ENCODE data around the gene FOXL2NB.

FOXL2NB gene

GRCh38 chr3:138946663-138947494 is at the start of gene FOXL2NB, which contains the start of gene FOXL2:
TSS of gene FOXL2NB (plus strand) at chr3:138947217. CDS start at chr3:138947365, 148 bp downstream.
TSS of gene FOXL2 (minus strand) at chr3:138947137. CDS start at chr3:138946722, 415 bp downstream.
- no peak for DNase-seq (ENCODE audit: low read depth, low spot score)
- TF ChIP-seq EZH2 (IDR thresholded peaks at IDR 0.05), result peak; percentile 79
- no peak for TF ChIP-seq FOXP2 (optimal IDR thresholded peaks at IDR 0.05; ENCODE audit: control extremely low read depth, extremely low read length, insufficient read depth)
- no peak for TF ChIP-seq POLR2AphosphoS5 (IDR thresholded peaks at IDR 0.05; ENCODE audit: borderline replicate concordance, low read depth, low read length)
- H3K9ac ChIP-seq (ENCODE audit: insufficient read length), result no peak within 1 kb of the TSS
- H3K27ac ChIP-seq, result no peak within 1 kb of the TSS
- peak within 1 kb of the TSS; percentile 58 for H3K4me3 ChIP-seq
- no peaks in the 10 kb centered on the region for H3K9me3 ChIP-seq (ENCODE audit: low read depth, low read length)
- H3K36me3 ChIP-seq (ENCODE audit: insufficient read depth, low read length), result no peaks in the 10 kb centered on the region

GRCh38 chr3:138898301-138898700 is 48.7 kb upstream of the FOXL2NB start:
- Histone ChIP-seq H3K4me3 (no peak overlapping the region), H3K36me3 (ENCODE audit: insufficient read depth, low read length) (no peaks in the 10 kb centered on the region), H3K9me3 (ENCODE audit: low read depth, low read length) (no peaks in the 10 kb centered on the region), H3K27ac (no peak overlapping the region), H3K9ac (ENCODE audit: insufficient read length) (no peak overlapping the region)
- DNase-seq (ENCODE audit: low read depth, low spot score), result no peak
- TF ChIP-seq POLR2AphosphoS5 (IDR thresholded peaks at IDR 0.05; ENCODE audit: borderline replicate concordance, low read depth, low read length) (no peak), EZH2 (IDR thresholded peaks at IDR 0.05) (no peak), FOXP2 (optimal IDR thresholded peaks at IDR 0.05; ENCODE audit: control extremely low read depth, extremely low read length, insufficient read depth) (no peak)

GRCh38 chr3:138898708-138899107 is 48.3 kb upstream of the FOXL2NB start:
- H3K36me3 ChIP-seq (ENCODE audit: insufficient read depth, low read length), result no peaks in the 10 kb centered on the region
- no peak for DNase-seq (ENCODE audit: low read depth, low spot score)
- H3K9ac ChIP-seq (ENCODE audit: insufficient read length), result no peak overlapping the region
- H3K27ac ChIP-seq, result no peak overlapping the region
- no peak overlapping the region for H3K4me3 ChIP-seq
- no peak for TF ChIP-seq EZH2 (IDR thresholded peaks at IDR 0.05)
- TF ChIP-seq FOXP2 (optimal IDR thresholded peaks at IDR 0.05; ENCODE audit: control extremely low read depth, extremely low read length, insufficient read depth), result no peak
- no peak for TF ChIP-seq POLR2AphosphoS5 (IDR thresholded peaks at IDR 0.05; ENCODE audit: borderline replicate concordance, low read depth, low read length)
- H3K9me3 ChIP-seq (ENCODE audit: low read depth, low read length), result no peaks in the 10 kb centered on the region

DNA sequence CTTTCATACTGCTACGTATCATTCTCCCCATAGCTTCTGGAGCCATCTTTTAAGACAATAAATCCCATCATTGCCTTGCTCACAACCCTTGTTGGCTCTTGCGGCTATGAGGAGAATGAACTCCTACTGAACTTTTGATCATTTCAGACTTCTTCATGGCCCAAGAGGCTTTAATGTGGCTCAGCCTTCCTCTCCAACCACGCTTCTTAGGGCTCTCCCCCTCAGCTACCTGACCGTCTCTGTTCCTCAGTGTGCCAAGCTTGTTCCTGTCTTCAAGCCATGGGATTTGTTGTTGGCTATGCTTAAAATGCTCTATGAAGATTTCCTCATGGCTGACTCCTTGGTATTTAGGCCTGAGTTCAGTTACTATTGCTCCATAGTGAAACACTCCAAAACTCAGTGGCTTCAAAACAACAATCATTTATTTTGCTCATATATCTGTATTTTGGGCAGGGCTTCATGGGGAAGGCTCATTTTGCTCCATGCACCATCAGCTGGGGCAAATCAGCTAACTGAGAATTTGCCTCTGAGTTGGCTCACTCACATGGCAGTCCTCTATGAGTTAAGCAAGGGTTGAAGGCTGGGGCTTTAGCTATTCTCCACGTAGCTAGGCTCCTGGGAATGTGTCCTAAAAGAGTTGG is 47.5 kb upstream of the FOXL2NB start:
- Histone ChIP-seq H3K4me3 (no peak overlapping the region), H3K9ac (ENCODE audit: insufficient read length) (no peak overlapping the region), H3K27ac (no peak overlapping the region), H3K9me3 (ENCODE audit: low read depth, low read length) (no peaks in the 10 kb centered on the region), H3K36me3 (ENCODE audit: insufficient read depth, low read length) (no peaks in the 10 kb centered on the region)
- DNase-seq (ENCODE audit: low read depth, low spot score), result no peak
- TF ChIP-seq POLR2AphosphoS5 (IDR thresholded peaks at IDR 0.05; ENCODE audit: borderline replicate concordance, low read depth, low read length) (no peak), EZH2 (IDR thresholded peaks at IDR 0.05) (no peak), FOXP2 (optimal IDR thresholded peaks at IDR 0.05; ENCODE audit: control extremely low read depth, extremely low read length, insufficient read depth) (no peak)

DNA sequence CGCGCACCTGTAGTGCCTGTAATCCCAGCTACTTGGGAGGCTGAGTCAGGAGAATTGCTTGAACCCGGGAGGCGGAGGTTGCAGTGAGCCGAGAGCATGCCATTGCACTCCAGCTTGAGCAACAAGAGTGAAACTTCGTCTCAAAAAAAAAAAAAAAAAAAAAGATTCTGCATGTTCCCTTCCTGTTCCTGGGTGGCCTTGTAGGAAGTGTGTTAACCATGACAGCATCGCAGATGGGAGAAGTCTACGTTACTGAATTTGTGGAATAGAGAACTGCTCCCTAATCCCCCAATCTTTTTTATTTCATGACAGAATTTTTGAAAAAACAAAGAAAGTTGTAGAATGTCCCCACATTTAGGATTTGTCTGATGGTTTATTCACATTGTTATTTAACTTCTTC is 45.5 kb upstream of the FOXL2NB start:
- no peak for TF ChIP-seq FOXP2 (optimal IDR thresholded peaks at IDR 0.05; ENCODE audit: control extremely low read depth, extremely low read length, insufficient read depth)
- no peak for TF ChIP-seq POLR2AphosphoS5 (IDR thresholded peaks at IDR 0.05; ENCODE audit: borderline replicate concordance, low read depth, low read length)
- TF ChIP-seq EZH2 (IDR thresholded peaks at IDR 0.05), result no peak
- no peak overlapping the region for H3K4me3 ChIP-seq
- no peak overlapping the region for H3K9ac ChIP-seq (ENCODE audit: insufficient read length)
- no peak for DNase-seq (ENCODE audit: low read depth, low spot score)
- H3K9me3 ChIP-seq (ENCODE audit: low read depth, low read length), result no peaks in the 10 kb centered on the region
- no peaks in the 10 kb centered on the region for H3K36me3 ChIP-seq (ENCODE audit: insufficient read depth, low read length)
- no peak overlapping the region for H3K27ac ChIP-seq

- no peak overlapping the region for H3K9ac ChIP-seq (ENCODE audit: insufficient read length)
- no peak for DNase-seq (ENCODE audit: low read depth, low spot score)
- TF ChIP-seq FOXP2 (optimal IDR thresholded peaks at IDR 0.05; ENCODE audit: control extremely low read depth, extremely low read length, insufficient read depth) (no peak), EZH2 (IDR thresholded peaks at IDR 0.05) (no peak), POLR2AphosphoS5 (IDR thresholded peaks at IDR 0.05; ENCODE audit: borderline replicate concordance, low read depth, low read length) (no peak)
- H3K9me3 ChIP-seq (ENCODE audit: low read depth, low read length), result no peaks in the 10 kb centered on the region
- H3K4me3 ChIP-seq, result no peak overlapping the region
- no peaks in the 10 kb centered on the region for H3K36me3 ChIP-seq (ENCODE audit: insufficient read depth, low read length)
- no peak overlapping the region for H3K27ac ChIP-seq
These were observed 44.8 kb upstream of the FOXL2NB start for GRCh38 chr3:138902171-138902570.

GRCh38 chr3:138907539-138907938 is 39.5 kb upstream of the FOXL2NB start:
- no peak overlapping the region for H3K27ac ChIP-seq
- no peaks in the 10 kb centered on the region for H3K9me3 ChIP-seq (ENCODE audit: low read depth, low read length)
- no peaks in the 10 kb centered on the region for H3K36me3 ChIP-seq (ENCODE audit: insufficient read depth, low read length)
- H3K9ac ChIP-seq (ENCODE audit: insufficient read length), result no peak overlapping the region
- TF ChIP-seq POLR2AphosphoS5 (IDR thresholded peaks at IDR 0.05; ENCODE audit: borderline replicate concordance, low read depth, low read length) (no peak), EZH2 (IDR thresholded peaks at IDR 0.05) (no peak), FOXP2 (optimal IDR thresholded peaks at IDR 0.05; ENCODE audit: control extremely low read depth, extremely low read length, insufficient read depth) (no peak)
- H3K4me3 ChIP-seq, result no peak overlapping the region
- DNase-seq (ENCODE audit: low read depth, low spot score), result no peak

GRCh38 chr3:138908846-138909245 is 38.2 kb upstream of the FOXL2NB start:
- H3K27ac ChIP-seq, result no peak overlapping the region
- no peak overlapping the region for H3K4me3 ChIP-seq
- H3K9ac ChIP-seq (ENCODE audit: insufficient read length), result no peak overlapping the region
- TF ChIP-seq EZH2 (IDR thresholded peaks at IDR 0.05) (no peak), FOXP2 (optimal IDR thresholded peaks at IDR 0.05; ENCODE audit: control extremely low read depth, extremely low read length, insufficient read depth) (no peak), POLR2AphosphoS5 (IDR thresholded peaks at IDR 0.05; ENCODE audit: borderline replicate concordance, low read depth, low read length) (no peak)
- no peaks in the 10 kb centered on the region for H3K36me3 ChIP-seq (ENCODE audit: insufficient read depth, low read length)
- no peaks in the 10 kb centered on the region for H3K9me3 ChIP-seq (ENCODE audit: low read depth, low read length)
- DNase-seq (ENCODE audit: low read depth, low spot score), result no peak

Data from SK-N-MC (cell line).